Right cardiac atrium (tissue), 5 donors: Measurements from ENCODE around the gene CCDC85C. TPM values are rescaled to one million over a fixed set of nuclear protein-coding genes. Genes with fewer than 3 reads are reported as not detected.
A peak's percentile ranks its signal among the peaks of the same experiment; 100 is the strongest.

Experiments
- ATAC-seq, 2 donors: fragments of 200-7000 bp; cut with Tn5 transposase; one replicate each; pipeline versions ENCODE4 v1.8.0 to v1.9.1; 2020; ENCODE audit warnings: moderate library complexity in 2 of 2, mild to moderate bottlenecking in 1 of 2
- DNase-seq, 3 donors: peaks; one replicate each; pipeline ENCODE4 v3.0.0-alpha.2; 2020
- H3K27ac ChIP-seq: one replicate; pipeline ENCODE4 v1.5.1; 2013; ENCODE audit warnings: mild to moderate bottlenecking, low read length, control low read depth, moderate library complexity
- H3K27me3 ChIP-seq: one replicate; pipeline ENCODE4 v1.6.1; 2013; ENCODE audit not compliant: control insufficient read depth, insufficient read depth
- H3K4me1 ChIP-seq: one replicate; pipeline ENCODE4 v1.6.1; 2013; ENCODE audit warnings: low read length; ENCODE audit not compliant: control insufficient read depth, insufficient read depth
- H3K4me3 ChIP-seq: one replicate; pipeline ENCODE4 v1.5.1; 2013; ENCODE audit warnings: low read length, control low read depth
- H3K9me3 ChIP-seq: one replicate; pipeline ENCODE4 v1.6.1; 2013; ENCODE audit warnings: low read length; ENCODE audit not compliant: control insufficient read depth
- WGBS: extraction: QIAGEN DNeasy Blood & Tissue Kit; methylation state at CpG from one replicate; pipeline ENCODE4 v1.1.7; 2013; 5-methylcytosine and 5-hydroxymethylcytosine counted together
- intact Hi-C, 4 donors: fragments of 100-400 bp; cut with DNase I; formaldehyde crosslinking; loops; one replicate each; pipeline versions ENCODE4 v1.11.0 to v1.14.0; 2022 to 2023
- polyA plus RNA-seq: library from polyadenylated mRNA; stranded (reverse); fragments of 200-250 nt; gene quantifications from one replicate; pipeline ENCODE4 v1.2.3, GENCODE V29; 2013
- total RNA-seq, 4 donors: library from RNA; stranded (reverse); fragmentation: NEBNext Ultra II Directional; extraction: Animal tissue kit (Norgen Biotek cat#: 25700); gene quantifications; one replicate each; pipeline ENCODE4 v1.2.1, GENCODE V29; 2021
- donor health status: healthy with polysubstance abuse.
- donor health status: DM: no; HTN: yes; CAD: no.
- donor health status: DM: no; HTN: no; CAD: no.
- donor health status: DM: no; HTN: yes; CAD: no; lungs with severe emphysema.
- donor health status: DM: yes; HTN: yes; CAD: no.

CCDC85C gene
- total and polyA plus RNA-seq, 5 donors: 21.0 to 31.5 (median 22.6) TPM

DNA sequence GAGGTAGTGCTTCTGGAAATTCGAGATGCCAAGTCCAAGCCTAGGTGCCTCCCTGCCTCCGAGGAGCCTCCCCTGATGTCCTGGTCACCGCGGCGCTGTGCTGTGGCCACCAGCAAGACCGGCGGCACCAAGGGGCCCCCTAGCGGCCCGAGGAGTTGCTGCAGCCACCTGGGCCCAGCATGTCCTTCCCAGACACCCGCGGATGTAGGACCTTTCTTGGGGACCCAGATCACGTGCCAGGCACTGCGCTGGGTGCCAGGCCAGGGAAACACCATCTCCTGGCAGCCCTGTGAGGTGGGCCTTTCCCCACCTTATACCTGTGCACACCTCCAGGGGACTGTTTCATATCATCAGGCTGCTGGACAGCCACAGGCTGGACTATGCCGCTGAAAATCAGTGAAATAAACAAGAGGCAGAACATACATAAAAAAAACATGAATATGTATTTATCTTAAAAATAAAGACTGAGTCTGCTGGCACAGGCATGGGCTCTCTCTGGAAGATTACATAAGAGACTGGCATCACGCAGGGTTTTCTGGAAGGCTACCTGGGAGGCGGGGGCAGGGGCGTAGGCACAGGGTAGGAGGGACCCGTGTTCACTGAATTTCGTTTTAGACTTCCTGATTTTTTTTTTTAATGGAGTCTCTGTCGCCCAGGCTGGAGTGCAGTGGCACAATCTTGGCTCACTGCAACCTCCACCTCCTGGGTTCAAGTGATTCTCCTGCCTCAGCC, 25.0 kb upstream of the CCDC85C start:
- 24% methylated on average over 20 of the region's 20 CpGs for WGBS
- intact Hi-C loops: loop anchor here (2.0 to 5.0 kb wide), 3 partner anchors 67 to 112 kb away; no protein-coding TSS in a partner anchor
- Histone ChIP-seq H3K27ac (no peak overlapping the region), H3K27me3 (no peaks in the 10 kb centered on the region), H3K4me1 (no peaks in the 10 kb centered on the region), H3K4me3 (no peak overlapping the region), H3K9me3 (no peaks in the 10 kb centered on the region)
- DNase-seq: peak; percentile 80 to 92 (median 92)
- ATAC-seq: peak; percentile 88 to 90

DNA sequence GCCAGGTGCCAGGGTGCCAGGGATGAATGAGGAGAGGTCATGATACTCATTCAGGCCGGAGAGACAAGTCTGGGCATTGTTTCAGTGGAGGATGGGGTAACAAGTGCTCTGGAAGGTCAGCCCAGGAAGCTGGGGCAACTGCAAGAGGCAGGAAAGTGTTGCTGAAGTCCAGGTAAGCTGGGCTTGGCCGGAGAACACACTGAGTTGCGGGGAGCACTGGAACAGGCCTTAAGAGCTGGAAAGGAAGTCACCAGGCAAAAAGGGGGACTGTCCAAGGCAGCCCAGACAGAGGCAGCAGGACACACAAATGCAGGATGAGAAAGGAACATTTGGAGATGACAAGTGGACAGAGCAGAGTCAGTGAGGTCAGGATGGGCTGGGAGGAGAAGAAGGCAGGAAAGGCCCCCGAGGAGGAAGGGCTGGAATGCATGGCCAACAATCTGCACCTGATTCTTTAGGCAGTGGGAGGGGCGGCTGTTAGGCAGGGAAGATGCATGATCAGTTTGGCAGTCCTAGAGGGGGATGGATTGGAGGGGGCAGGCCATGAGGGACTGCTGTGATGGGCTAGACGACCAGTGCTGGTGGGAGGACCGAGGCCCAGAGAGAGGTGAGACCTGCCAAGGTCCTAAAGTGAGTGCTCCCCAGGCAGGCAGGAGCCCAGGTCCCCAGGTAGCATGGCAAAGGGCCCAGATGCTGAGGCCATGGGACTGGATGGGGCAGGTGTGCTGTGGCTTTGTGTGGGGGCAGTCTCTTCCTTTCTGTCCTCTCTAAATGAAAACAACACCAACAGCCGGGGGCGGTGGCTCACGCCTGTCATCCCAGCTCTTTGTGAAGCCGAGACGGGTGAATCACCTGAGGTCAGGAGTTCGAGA, 23.7 kb upstream of the CCDC85C start:
- ATAC-seq (no peak), DNase-seq (no peak)
- WGBS: 85% methylated on average over 13 of the region's 13 CpGs
- Histone ChIP-seq H3K4me3 (no peak overlapping the region), H3K27me3 (no peaks in the 10 kb centered on the region), H3K27ac (no peak overlapping the region), H3K4me1 (no peaks in the 10 kb centered on the region), H3K9me3 (no peaks in the 10 kb centered on the region)
- intact Hi-C loops: loop anchor here (2.0 to 5.0 kb wide), 3 partner anchors 65 to 110 kb away; no protein-coding TSS in a partner anchor

DNA sequence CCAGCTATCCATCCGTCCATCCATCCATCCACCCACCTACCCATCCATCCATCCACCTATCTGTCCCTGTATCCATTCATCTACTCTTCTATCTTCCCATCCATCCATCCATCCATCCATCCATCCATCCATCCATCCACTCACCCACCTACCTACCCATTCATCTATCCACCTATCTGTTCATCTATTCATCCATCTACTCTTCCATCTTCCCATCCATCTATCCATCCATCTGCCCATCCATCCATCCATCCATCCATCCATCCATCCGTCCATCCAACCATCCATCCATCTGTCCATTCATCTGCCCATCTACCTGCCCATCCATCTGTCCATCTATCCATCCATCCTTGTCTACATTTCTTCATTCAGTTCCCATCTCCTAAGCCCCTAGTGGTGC, 23.1 kb upstream of the CCDC85C start:
- 93% methylated on average over 2 of the region's 2 CpGs for WGBS
- no peak overlapping the region for H3K4me3 ChIP-seq
- intact Hi-C loops: loop anchor here in 2 of 4 donors (5.0 kb wide), 2 partner anchors 65 to 110 kb away; no protein-coding TSS in a partner anchor
- no peak for ATAC-seq
- no peaks in the 10 kb centered on the region for H3K27me3 ChIP-seq
- no peak overlapping the region for H3K27ac ChIP-seq
- H3K9me3 ChIP-seq: no peaks in the 10 kb centered on the region
- no peak for DNase-seq
- no peaks in the 10 kb centered on the region for H3K4me1 ChIP-seq

DNA sequence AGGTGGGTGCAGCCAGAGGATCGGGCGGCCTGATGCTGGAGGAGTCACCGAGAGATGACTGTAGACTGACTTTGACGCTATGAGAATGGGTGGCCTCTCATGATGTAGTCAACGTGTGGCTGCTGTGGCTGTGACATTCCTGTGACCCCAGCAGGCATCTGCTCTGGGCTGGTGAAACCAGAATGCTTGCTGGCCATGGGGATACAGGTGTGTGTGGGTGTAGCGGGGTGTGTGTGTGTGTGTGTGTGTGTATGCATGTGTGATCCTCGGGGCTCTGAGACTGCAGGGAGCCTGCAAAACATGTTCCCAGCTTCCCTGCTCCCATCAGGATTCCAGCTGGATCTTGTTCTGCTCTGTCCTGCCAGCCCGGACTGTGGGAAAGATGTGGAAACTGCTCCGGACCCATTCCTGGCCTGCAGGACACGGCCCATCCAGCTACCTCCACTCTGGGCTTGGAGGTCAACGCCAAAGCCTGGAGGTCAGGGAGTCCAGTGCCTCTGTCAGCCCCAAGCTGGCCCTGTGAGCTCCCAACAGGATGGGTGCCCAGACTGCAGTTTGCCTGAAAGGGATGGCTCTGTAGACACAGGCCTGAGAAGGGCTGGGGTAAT, 22.1 kb upstream of the CCDC85C start:
- WGBS: 76% methylated on average over 11 of the region's 11 CpGs
- H3K9me3 ChIP-seq: no peaks in the 10 kb centered on the region
- H3K4me3 ChIP-seq: no peak overlapping the region
- no peaks in the 10 kb centered on the region for H3K4me1 ChIP-seq
- H3K27ac ChIP-seq: no peak overlapping the region
- no peaks in the 10 kb centered on the region for H3K27me3 ChIP-seq
- DNase-seq (no peak), ATAC-seq (no peak)
- intact Hi-C loops: loop anchor here in 2 of 4 donors (5.0 kb wide), 2 partner anchors 64 to 109 kb away; no protein-coding TSS in a partner anchor

DNA sequence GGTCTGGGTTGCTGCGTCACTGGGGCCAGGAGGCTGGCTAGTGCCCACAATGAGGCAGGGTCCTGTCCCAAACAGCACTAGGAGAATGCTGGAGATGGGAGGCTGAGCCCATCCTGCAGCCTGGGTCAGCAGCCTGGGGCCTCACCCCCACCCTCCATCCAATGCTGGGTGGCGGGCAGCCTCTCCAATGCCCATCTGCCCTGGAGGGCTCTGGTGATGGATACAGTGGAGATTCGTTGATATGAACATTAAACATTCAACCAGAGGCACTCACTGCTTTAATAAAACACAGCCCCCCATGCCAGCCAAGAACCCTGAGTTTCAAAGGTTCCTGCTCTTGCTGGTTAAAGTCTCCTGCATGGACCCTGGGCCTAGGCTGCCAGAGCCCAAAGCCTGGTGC, 21.5 kb upstream of the CCDC85C start:
- DNase-seq (no peak), ATAC-seq (no peak)
- intact Hi-C loops: loop anchor here in 2 of 4 donors (5.0 kb wide), 2 partner anchors 63 to 108 kb away; no protein-coding TSS in a partner anchor
- no peaks in the 10 kb centered on the region for H3K9me3 ChIP-seq
- H3K27ac ChIP-seq: no peak overlapping the region
- H3K4me3 ChIP-seq: no peak overlapping the region
- no peaks in the 10 kb centered on the region for H3K4me1 ChIP-seq
- no peaks in the 10 kb centered on the region for H3K27me3 ChIP-seq
- 91% methylated on average over 3 of the region's 3 CpGs for WGBS

DNA sequence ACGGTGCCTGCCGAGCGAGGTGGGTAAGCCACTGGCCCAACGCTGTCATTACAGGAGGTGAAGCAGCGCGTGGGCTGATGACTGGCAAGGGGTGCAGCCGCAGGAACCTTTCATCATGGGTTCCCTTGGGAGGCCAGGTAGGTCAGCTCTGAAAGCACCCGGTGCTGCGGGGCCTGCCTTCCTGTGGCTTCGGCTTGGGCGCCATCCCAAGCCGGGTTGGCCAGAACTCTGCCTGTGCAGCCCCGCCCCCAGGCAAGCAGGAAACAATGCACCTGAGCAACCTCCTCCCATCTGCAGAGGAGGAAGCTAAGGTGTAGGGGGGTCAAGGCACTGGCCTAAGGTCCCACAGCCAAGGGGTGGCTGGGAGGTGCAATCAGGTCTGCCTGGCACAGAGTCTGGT, 21.0 kb upstream of the CCDC85C start:
- WGBS: 89% methylated on average over 13 of the region's 13 CpGs

DNA sequence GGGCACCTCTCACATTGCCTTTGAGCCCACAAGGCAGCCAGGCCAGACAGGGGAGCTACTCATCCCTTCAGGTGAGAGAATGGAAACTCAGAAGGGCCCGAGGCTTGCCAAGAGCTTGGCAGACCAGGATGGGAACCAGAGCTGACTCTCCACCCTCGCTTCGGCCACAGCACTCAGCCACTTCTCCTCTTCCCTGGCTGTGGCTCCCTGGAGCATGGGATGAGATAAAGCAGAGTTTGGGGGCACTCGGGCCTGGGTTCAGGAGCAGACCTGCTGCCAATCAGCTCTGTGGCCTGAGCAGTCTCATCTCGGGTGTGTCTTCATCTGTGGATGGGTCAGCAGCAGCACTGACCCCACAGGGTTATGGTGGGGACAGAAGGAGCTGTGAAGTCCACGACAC, 20.0 kb upstream of the CCDC85C start:
- DNase-seq (no peak), ATAC-seq (no peak)
- WGBS: 86% methylated on average over 6 of the region's 6 CpGs
- Histone ChIP-seq H3K27me3 (no peaks in the 10 kb centered on the region), H3K4me3 (no peak overlapping the region), H3K4me1 (peaks cover 2% of the 10 kb centered on the region), H3K9me3 (no peaks in the 10 kb centered on the region), H3K27ac (no peak overlapping the region)
- intact Hi-C loops: no loop called here

More for the DNA sequence above, 21.0 kb upstream of the CCDC85C start:
- H3K4me3 ChIP-seq: no peak overlapping the region
- no peak for DNase-seq
- H3K27ac ChIP-seq: no peak overlapping the region
- intact Hi-C loops: loop anchor here in 2 of 4 donors (5.0 kb wide), 2 partner anchors 63 to 108 kb away; no protein-coding TSS in a partner anchor
- H3K4me1 ChIP-seq: peaks cover 2% of the 10 kb centered on the region
- H3K9me3 ChIP-seq: no peaks in the 10 kb centered on the region
- H3K27me3 ChIP-seq: no peaks in the 10 kb centered on the region
- ATAC-seq: no peak

DNA sequence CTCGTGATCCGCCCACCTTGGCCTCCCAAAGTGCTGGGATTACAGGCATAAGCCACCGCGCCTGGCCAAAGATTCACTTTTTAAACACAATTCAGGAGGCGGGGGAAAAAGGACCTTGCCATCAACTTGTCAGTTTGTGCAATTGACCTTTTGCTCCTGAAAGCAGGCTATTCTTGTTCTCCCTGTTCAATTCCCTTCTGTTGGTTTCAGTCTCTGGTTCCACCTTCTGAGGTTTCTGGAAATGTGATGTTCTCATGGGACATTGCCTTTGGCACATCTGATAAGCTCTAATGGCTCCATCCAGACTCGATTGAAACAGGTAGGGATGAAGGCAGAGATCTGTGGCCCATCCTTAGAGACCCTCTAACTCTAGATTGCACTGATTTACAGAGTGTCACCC, 17.9 kb upstream of the CCDC85C start:
- H3K4me3 ChIP-seq: no peak overlapping the region
- H3K27me3 ChIP-seq: no peaks in the 10 kb centered on the region
- no peaks in the 10 kb centered on the region for H3K9me3 ChIP-seq
- peaks cover 2% of the 10 kb centered on the region for H3K4me1 ChIP-seq
- intact Hi-C loops: no loop called here
- DNase-seq (no peak), ATAC-seq (no peak)
- 90% methylated on average over 6 of the region's 6 CpGs for WGBS
- H3K27ac ChIP-seq: no peak overlapping the region

DNA sequence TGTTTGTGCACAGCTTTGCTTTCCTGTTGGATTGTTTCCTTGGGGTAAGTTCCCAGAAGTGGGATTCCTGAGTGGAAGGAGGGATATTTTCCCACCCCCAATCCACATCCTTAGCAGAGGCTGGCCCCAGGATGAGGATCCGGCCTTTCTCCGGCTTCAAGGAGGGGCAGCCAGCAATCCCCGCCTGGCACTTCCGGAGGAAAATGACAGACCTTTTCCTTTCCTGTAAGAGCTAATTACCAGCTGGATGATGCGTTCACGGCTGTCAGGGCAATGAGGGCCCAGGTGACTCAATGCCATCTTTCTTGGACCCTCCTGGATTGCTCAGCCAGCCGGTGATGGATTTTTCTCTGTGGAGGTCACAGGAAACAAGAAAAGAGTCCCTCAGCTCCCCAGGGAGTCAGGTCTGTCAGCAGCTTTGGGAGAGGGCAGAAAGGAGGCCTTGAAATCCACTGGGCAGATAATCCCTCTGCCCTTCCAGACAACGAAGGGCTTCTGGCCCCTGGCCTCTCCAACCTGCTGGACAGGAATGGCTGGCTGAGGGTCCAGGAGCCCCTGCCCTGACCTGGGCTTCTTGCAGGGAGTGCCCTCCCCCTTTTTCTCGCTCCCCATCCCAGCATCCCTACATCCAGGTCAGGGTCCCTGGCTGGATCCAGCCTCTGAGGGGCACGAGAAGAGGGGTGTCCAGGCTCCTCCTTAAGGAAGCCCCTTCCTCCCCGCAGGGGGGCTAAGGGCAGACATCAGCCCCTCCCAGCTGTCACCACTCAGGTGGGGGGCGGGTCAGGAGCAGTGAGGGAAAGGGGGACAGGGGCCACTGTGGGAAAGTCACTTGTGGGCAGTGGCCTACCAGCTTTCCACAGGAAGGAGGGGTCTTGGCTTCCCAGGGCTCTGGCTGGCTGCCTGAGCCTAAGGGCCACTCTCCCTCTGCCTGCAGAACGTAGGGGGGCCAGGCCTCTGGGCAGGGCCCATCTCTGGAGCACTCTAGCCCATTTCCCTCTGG, 16.1 kb upstream of the CCDC85C start:
- H3K9me3 ChIP-seq: no peaks in the 10 kb centered on the region
- no peak overlapping the region for H3K4me3 ChIP-seq
- 50% methylated on average over 13 of the region's 13 CpGs for WGBS
- ATAC-seq: peak; percentile 53 to 86
- peak overlapping the region; percentile 63 for H3K27ac ChIP-seq
- H3K4me1 ChIP-seq: peaks cover 2% of the 10 kb centered on the region
- DNase-seq: peak; percentile 67 to 75 (median 68)
- intact Hi-C loops: no loop called here
- no peaks in the 10 kb centered on the region for H3K27me3 ChIP-seq
